Measurements from ENCODE around the gene YWHAE. TPM values are rescaled to one million over a fixed set of nuclear protein-coding genes. Genes with fewer than 3 reads are reported as not detected.
"Not testable (repeated sequence)": the region's sequence is repeated elsewhere in the genome, so short reads cannot be mapped to it uniquely, and the experiment has no call there.

The YWHAE gene
- total and polyA plus RNA-seq, 2 experiments from 2014 or later, result 339 to 566 TPM

DNA sequence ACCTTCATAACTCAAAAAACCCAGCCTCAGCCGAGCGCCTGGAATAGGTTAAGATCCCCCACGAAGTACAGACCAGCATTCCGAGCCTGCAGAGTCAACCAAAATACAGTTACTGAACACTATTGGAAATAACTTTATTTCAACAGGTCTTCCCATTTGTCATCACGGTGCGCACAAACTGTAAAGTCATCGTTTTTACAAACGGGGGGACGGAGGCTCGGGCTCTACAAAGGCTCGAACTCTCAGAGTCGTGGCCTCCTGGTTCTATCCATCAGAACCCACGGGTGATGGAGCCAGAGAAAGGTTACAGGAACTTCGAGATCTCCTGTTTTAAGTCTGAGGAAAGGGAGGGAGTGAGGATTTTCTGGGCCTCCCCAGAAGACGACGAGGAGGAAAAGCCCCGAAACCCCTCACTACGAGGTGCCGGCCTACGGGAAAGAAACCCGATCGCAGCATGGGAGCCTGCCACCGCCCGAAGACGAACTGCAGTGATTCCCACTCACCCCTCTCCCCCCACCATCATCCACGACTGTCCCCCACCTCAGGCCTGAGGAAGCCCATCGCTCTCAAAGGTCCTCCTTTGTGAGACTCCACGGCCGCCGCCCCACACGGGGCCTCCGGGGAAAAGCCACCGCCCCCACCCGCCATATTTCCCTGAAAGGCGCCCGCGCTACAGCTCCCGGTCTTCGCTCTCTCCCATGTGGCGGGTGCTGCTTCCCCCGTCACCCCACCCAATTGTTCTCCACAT is 917 bp downstream of the YWHAE start:
- Histone ChIP-seq H4K20me1 (ENCODE audit: insufficient read depth, poor library complexity, severe bottlenecking) (peaks cover 50% of the 10 kb centered on the region), H3K9me3 (ENCODE audit: low read depth) (no peaks in the 10 kb centered on the region), H3K4me1 (ENCODE audit: insufficient read depth) (peaks cover 11% of the 10 kb centered on the region), H3K79me2 (peaks cover 63% of the 10 kb centered on the region), H3K27ac (peak overlapping the region; percentile 95), H3K4me2 (peak overlapping the region; percentile 76), H3K36me3 (replicated peaks; ENCODE audit: insufficient read depth, low read depth) (no peaks in the 10 kb centered on the region), H3K27me3 (no peaks in the 10 kb centered on the region), H3K4me3 (peak overlapping the region; percentile 56), H3K9me2 (replicated peaks; ENCODE audit: insufficient read depth) (no peaks in the 10 kb centered on the region), H2AFZ (peak overlapping the region; percentile 9)
- under 1% methylated on average over 34 of the region's 41 CpGs for WGBS (ENCODE audit: low lambda C conversion rate, missing lambda C conversion rate)
- peak; percentile 71 for DNase-seq (ENCODE audit: low spot score)
- TF ChIP-seq CTCF (IDR thresholded peaks at IDR 0.05; ENCODE audit: poor library complexity) (no peak), EZH2 (IDR thresholded peaks at IDR 0.05; ENCODE audit: borderline replicate concordance) (no peak), EZH2phosphoT487 (IDR thresholded peaks at IDR 0.05; ENCODE audit: low read depth, severe bottlenecking, unreplicated experiment) (no peak)

GRCh38 chr17:1398028-1398427 is 2.0 kb downstream of the YWHAE start:
- Histone ChIP-seq H3K4me3 (peak overlapping the region; percentile 56), H4K20me1 (ENCODE audit: insufficient read depth, poor library complexity, severe bottlenecking) (peaks cover 61% of the 10 kb centered on the region), H3K9me2 (replicated peaks; ENCODE audit: insufficient read depth) (no peaks in the 10 kb centered on the region), H3K9me3 (ENCODE audit: low read depth) (no peaks in the 10 kb centered on the region), H3K4me1 (ENCODE audit: insufficient read depth) (peaks cover 16% of the 10 kb centered on the region), H3K27ac (peak overlapping the region; percentile 95), H3K27me3 (no peaks in the 10 kb centered on the region), H3K36me3 (replicated peaks; ENCODE audit: insufficient read depth, low read depth) (no peaks in the 10 kb centered on the region), H3K4me2 (peak overlapping the region; percentile 76), H3K79me2 (peaks cover 74% of the 10 kb centered on the region), H2AFZ (no peak overlapping the region)
- WGBS (ENCODE audit: low lambda C conversion rate, missing lambda C conversion rate), result 17% methylated on average over 2 of the region's 2 CpGs
- TF ChIP-seq EZH2 (IDR thresholded peaks at IDR 0.05; ENCODE audit: borderline replicate concordance) (no peak), CTCF (IDR thresholded peaks at IDR 0.05; ENCODE audit: poor library complexity) (no peak), EZH2phosphoT487 (IDR thresholded peaks at IDR 0.05; ENCODE audit: low read depth, severe bottlenecking, unreplicated experiment) (no peak)
- DNase-seq (ENCODE audit: low spot score), result no peak

- H3K36me3 ChIP-seq (replicated peaks; ENCODE audit: insufficient read depth, low read depth); H3K9me2 ChIP-seq (replicated peaks; ENCODE audit: insufficient read depth); H3K27ac ChIP-seq; H3K9me3 ChIP-seq (ENCODE audit: low read depth); H2AFZ ChIP-seq; DNase-seq (ENCODE audit: low spot score); H3K27me3 ChIP-seq; H3K4me3 ChIP-seq: not testable (repeated sequence)
- Histone ChIP-seq H3K4me1 (ENCODE audit: insufficient read depth) (peaks cover 25% of the 10 kb centered on the region), H3K79me2 (peaks cover 92% of the 10 kb centered on the region), H3K4me2 (peak overlapping the region; percentile 76), H4K20me1 (ENCODE audit: insufficient read depth, poor library complexity, severe bottlenecking) (peaks cover 81% of the 10 kb centered on the region)
- WGBS (ENCODE audit: low lambda C conversion rate, missing lambda C conversion rate), result 92% methylated on average over 26 of the region's 26 CpGs
Measured at GRCh38 chr17:1395876-1396665, 4.0 kb downstream of the YWHAE start.

GRCh38 chr17:1391577-1391976 is 8.4 kb downstream of the YWHAE start:
- Histone ChIP-seq H3K27me3 (no peaks in the 10 kb centered on the region), H3K9me3 (ENCODE audit: low read depth) (no peaks in the 10 kb centered on the region), H3K36me3 (replicated peaks; ENCODE audit: insufficient read depth, low read depth) (no peaks in the 10 kb centered on the region), H3K27ac (peak overlapping the region; percentile 47), H3K4me2 (peak overlapping the region; percentile 59), H3K4me1 (ENCODE audit: insufficient read depth) (peaks cover 42% of the 10 kb centered on the region), H3K79me2 (peaks cover 100% of the 10 kb centered on the region), H4K20me1 (ENCODE audit: insufficient read depth, poor library complexity, severe bottlenecking) (peaks cover 100% of the 10 kb centered on the region), H3K4me3 (no peak overlapping the region), H3K9me2 (replicated peaks; ENCODE audit: insufficient read depth) (no peaks in the 10 kb centered on the region), H2AFZ (no peak overlapping the region)
- no peak for DNase-seq (ENCODE audit: low spot score)
- 93% methylated on average over 9 of the region's 9 CpGs for WGBS (ENCODE audit: low lambda C conversion rate, missing lambda C conversion rate)
- no peak for TF ChIP-seq CTCF (IDR thresholded peaks at IDR 0.05; ENCODE audit: poor library complexity)
- TF ChIP-seq EZH2 (IDR thresholded peaks at IDR 0.05; ENCODE audit: borderline replicate concordance), result no peak
- TF ChIP-seq EZH2phosphoT487 (IDR thresholded peaks at IDR 0.05; ENCODE audit: low read depth, severe bottlenecking, unreplicated experiment), result no peak
